Posterior vena cava (tissue), 2 donors: ENCODE measurements around the gene APCDD1. TPM values are rescaled to one million over a fixed set of nuclear protein-coding genes. Genes with fewer than 3 reads are reported as not detected.

Experiments
- DNase-seq: peaks from one replicate; pipeline ENCODE4 v3.0.0-alpha.2; 2020; ENCODE audit warnings: low spot score
- intact Hi-C, 2 donors: fragments of 100-400 bp; cut with DNase I; formaldehyde crosslinking; loops; one replicate each; pipeline versions ENCODE4 v1.14.1 to v1.14.2; 2022 to 2023
- total RNA-seq, 2 donors: library from RNA; stranded (reverse); fragmentation: NEBNext Ultra II Directional; extraction: Animal tissue kit (Norgen Biotek cat#: 25700); gene quantifications; one replicate each; pipeline ENCODE4 v1.2.1, GENCODE V29; 2021
- donor health status: DM: yes; HTN: yes; CAD: no.
- donor health status: DM: yes; HTN: yes; CAD: no.

Gene APCDD1
- total RNA-seq, 2 donors from 2014 or later = 13.9 to 38.5 TPM

GRCh38 chr18:10424585-10425307, 29.7 kb upstream of the APCDD1 start:
- no peak for DNase-seq
- intact Hi-C loops = no loop called here

DNA sequence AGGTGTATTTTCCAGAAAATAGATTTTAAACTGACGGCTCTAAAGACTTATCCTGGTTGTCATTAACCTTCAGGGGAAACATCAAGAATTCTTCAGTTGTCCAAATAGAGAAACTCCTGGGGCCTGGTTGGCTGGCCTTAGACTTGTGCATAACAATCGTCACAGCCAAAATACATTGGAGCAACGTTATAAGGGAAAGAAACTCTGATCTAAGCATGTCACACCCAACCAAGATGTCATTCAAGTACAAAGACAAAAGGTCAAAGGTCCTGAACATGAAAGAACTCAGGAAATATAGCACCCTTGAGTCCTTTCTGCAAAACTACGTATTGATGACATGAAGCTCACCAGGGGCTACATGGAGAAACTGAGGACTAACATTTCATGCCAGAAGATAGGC, 23.8 kb upstream of the APCDD1 start:
- DNase-seq = no peak
- intact Hi-C loops = no loop called here

DNA sequence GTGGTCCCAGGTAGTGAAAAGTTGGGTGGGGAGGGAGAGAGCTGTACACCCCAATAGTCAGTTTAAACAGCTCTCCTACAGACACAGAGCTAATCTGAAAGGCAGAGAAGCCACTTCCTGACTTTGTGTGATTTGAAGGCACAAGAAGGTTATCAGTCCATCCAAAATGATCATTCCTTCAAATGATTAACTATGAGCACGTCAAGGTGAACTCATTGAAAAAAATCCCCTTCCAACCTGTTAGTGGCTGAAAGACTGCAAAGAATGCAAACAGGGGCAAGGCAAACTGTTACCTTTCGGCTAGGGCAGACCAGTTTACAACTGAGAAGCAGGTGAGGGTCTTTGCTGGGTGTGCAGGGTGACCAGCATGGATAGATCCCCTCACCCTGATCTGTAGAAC, 22.8 kb upstream of the APCDD1 start:
- no peak for DNase-seq
- intact Hi-C loops = no loop called here

GRCh38 chr18:10432781-10433180, 21.7 kb upstream of the APCDD1 start:
- intact Hi-C loops = no loop called here
- no peak for DNase-seq

DNA sequence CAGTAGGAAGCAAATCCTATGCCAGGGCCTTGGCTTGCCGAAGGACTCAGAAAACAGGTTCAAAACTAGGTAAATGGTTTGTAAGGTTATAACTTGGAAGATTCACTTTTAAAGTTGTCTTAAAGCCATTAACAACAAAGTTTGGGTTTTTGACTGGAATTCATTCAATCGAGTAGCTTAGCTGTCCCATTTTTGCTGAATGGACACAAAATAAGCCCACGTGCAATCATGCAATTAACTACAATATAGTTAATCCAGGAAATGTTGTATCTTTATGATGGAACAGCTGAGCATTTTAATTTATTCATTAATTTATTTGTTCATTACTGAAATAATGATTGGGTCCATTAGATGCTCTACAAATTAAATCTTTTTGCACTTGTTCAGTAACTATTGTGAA, 18.3 kb upstream of the APCDD1 start:
- no peak for DNase-seq
- intact Hi-C loops = no loop called here

- DNase-seq = no peak
These were observed 16.6 kb upstream of the APCDD1 start for GRCh38 chr18:10437837-10438236.

DNA sequence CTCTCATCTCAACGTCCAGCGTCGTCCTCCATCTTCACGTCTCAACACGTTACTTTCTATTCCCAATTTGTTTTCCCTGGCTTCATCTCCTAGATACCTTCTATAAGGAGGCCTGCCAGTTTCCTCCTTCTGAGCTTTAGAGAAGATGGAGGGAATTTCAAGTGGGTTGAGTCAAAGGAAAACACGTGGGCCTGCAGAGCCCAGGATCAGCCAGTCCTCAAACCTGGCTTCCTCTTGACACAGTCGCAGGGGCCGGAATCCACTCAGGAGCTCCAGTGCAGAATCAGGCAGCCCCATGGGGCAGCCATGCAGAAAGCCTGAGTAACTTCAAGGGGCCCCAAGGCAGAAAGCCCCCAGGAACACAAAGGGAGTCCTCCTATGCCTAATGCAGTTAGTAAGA, 14.5 kb upstream of the APCDD1 start:
- no peak for DNase-seq
- intact Hi-C loops = loop anchor here in 1 of 2 donors (10.0 kb wide), 1 partner anchor 75 kb away; no protein-coding TSS in a partner anchor

More at GRCh38 chr18:10437837-10438236, 16.6 kb upstream of the APCDD1 start:
- intact Hi-C loops = no loop called here

DNA sequence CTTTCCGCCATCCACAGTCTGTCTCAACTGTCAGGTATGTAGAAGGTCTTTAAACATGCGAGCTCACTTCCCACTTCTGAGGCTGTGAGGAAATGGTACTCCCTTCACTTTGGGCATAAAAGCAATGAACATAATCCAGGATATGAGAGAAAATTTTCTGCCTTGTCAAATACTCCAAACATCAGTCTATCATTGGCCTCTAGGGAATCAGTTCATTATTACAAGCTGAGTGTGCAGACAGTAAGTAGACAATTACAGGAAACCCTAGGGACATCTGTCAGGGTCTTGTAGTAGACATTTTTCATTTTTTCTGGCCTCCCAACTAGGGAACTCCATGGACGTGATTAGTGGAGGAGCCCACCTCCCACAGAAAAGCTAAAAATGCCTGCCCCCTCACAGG, 13.6 kb upstream of the APCDD1 start:
- intact Hi-C loops = loop anchor here in 1 of 2 donors (10.0 kb wide), 1 partner anchor 76 kb away; no protein-coding TSS in a partner anchor
- DNase-seq = no peak

DNA sequence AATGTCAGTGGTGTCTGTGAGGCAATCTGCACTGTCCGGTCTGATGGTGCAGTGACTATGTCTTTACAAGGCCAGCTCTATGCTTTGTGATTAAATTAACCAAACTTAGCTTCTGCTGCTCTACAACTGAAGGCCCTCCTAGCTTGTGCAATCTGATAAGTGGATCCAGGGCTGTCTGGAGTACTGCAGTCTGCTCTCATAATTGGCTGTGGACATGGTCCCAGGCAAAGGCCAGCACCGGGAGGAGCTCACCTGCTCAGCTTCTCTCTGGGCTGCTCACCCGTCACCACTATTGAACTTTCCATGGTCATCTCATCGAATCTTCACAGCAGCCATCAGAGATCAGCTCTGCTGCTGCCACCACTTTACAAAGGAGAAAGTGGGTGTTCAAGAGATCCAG, 13.0 kb upstream of the APCDD1 start:
- intact Hi-C loops = loop anchor here in 1 of 2 donors (10.0 kb wide), 1 partner anchor 77 kb away; no protein-coding TSS in a partner anchor
- DNase-seq = no peak

DNA sequence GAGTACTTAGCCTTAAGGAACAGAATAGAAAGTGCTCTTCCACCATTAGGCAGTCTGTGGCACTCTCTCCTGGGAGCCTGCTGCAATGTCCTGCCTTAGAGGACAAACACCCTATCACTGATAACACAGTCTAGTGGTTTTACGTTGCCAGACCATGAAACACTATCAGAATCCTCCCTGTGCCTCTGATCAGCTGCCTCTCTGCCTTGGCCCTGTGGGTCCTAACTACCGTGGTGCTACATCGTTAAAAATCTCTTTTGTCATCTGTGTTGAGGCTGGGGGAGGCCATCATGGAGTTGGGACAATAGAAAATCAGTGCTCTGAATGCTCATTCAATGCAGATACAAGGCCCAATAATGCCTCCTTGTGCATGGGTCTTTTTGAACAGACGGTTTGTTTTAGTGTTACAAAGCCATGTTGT, 11.9 kb upstream of the APCDD1 start:
- DNase-seq = no peak
- intact Hi-C loops = loop anchor here in 1 of 2 donors (10.0 kb wide), 1 partner anchor 78 kb away; no protein-coding TSS in a partner anchor

DNA sequence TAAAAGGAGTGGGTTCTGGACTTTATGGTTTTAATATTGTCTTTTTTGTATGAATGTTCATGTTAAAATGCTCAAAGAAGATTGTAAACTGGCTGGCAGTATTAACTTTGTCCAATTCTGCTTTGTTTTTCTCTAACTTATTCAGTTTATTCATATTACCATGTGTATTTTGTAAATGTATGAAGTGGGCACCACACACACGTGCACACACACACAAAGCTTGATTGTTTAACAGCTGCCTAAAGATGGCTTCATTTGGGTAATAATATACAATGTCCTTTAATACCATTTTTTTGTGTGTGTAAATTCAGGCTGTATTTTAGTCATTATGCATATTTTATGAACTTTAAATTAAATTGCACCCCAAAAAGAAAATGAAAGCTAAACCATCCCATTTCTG, 11.4 kb upstream of the APCDD1 start:
- no peak for DNase-seq
- intact Hi-C loops = loop anchor here in 1 of 2 donors (10.0 kb wide), 1 partner anchor 78 kb away; no protein-coding TSS in a partner anchor

- DNase-seq = no peak
- intact Hi-C loops = loop anchor here in 1 of 2 donors (10.0 kb wide), 1 partner anchor 80 kb away; no protein-coding TSS in a partner anchor
These were observed 10.0 kb upstream of the APCDD1 start for GRCh38 chr18:10444314-10445006.

GRCh38 chr18:10449396-10449795, 5.0 kb upstream of the APCDD1 start:
- DNase-seq = no peak
- intact Hi-C loops = loop anchor here in 1 of 2 donors (10.0 kb wide), 1 partner anchor 85 kb away; no protein-coding TSS in a partner anchor

DNA sequence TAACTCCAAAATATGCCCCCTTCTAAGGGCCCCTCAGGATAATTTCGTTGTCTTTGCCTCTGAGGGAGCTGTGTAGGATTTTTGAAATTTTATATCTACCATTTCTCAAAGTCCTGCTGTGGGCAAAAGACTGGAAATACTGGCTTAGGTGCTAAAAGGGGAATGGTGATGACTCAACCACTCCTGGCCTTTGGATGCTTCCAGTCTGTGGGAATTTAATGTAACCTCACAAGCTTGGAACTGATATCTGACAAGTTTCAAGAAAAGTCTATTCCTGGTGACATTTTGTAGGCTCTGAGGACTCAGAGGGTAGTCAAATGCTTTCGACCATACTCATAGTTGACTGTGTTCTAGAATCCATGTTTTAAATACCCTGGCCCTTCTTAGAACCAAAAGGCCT, 3.4 kb upstream of the APCDD1 start:
- no peak for DNase-seq
- intact Hi-C loops = no loop called here

GRCh38 chr18:10453261-10453805, 1.1 kb upstream of the APCDD1 start:
- intact Hi-C loops = no loop called here
- no peak for DNase-seq

DNA sequence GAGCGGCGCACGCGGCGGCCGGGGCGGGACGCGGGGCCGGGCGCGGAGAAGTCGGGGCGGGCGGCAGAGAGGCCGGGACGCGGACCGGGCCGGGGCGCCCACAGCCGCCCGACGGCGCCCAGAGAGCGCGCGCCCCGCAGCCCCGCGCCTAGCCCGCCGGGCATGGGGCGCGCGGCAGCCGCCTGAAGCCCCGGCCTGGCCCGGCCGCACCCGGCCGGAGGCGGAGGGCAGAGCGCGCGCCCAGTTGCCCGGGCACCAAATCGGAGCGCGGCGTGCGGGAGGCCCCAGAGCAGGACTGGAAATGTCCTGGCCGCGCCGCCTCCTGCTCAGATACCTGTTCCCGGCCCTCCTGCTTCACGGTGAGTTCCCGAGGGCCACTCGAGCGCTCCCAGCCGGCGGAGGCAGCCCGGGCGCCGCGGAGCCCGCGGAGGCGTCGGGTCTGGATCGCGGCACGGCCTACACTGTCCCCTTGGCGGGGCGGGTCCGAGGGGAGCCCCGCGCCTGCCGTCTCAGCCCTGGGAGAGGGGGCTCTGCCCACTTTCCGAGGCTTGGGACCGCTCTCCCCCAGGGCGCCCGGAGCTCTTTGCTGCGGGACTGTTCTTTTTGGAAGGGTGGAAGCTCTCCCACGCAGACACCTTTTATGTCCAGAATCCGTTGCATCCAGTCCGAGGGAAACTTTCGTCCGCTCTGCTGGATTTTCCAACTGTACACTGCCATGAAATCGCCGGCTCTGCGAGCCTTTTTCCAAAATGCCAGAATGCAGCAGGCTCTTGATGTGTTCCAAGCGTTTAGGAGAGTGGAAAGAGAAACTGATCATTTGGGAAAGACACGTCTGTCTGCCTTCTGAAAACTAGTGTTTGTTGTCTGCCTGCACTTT, 484 bp downstream of the APCDD1 start:
- peak; percentile 84 for DNase-seq
- intact Hi-C loops = loop anchor here in 1 of 2 donors (5.0 kb wide), 1 partner anchor 268 kb away; no protein-coding TSS in a partner anchor

DNA sequence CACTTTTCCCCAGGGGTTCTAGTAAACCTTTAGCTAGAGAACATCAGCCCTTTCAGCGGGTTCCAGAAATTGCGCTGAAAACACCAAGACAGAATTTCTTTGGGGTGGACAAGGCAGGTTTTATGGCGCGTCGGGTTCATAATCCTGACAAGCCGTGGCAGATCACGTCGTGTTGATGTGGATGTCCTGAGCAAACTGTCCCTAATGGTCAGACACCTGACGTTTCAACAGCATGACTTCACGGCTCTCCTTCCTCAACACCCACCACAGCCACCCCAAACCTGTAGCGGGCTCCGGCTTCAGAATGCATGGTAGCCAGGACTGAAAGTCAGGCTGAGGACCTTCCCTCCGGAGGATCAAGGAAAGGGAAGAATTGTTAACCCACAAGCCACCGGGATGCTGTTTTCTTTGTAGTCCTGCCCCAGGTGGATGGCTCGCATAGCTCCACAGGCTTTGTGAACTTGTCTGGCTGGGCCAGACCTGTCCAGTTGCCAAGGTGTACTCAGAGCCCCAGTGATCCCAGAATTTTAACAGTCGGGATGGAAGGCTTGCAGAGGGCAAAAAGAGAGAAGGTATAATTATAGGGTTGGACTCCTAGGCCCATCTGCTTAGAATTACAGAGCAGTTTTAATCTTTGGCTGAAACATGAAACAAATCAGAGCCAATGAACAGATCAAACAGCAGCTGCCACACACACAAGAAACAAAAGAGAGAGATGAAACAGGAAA, 1.5 kb downstream of the APCDD1 start:
- intact Hi-C loops = loop anchor here in 1 of 2 donors (5.0 kb wide), 1 partner anchor 269 kb away; no protein-coding TSS in a partner anchor
- DNase-seq = no peak

DNA sequence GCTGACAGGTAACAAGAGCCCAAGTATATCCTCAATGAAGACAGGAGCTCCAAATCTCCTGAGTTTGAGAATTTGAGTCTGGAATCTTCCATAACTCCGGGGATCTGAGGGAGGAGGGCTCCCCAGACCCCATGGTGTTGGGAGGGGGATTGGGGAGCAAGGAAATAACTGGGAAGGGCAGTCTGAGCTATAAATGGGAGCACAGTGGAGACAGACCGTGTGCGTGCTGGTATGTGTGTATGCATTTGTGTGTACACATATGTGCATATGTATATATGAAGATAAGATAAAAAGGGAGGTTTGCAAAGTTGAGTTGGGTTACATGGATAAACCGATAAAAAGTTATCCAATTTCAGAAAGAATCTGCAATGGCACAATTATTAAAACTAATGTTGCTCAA, 2.3 kb downstream of the APCDD1 start:
- no peak for DNase-seq
- intact Hi-C loops = loop anchor here in 1 of 2 donors (5.0 kb wide), 1 partner anchor 269 kb away; no protein-coding TSS in a partner anchor
